ENCODE measurements around the gene KRTAP20-4.

- TF ChIP-seq CTCF (IDR thresholded peaks at IDR 0.05) (no peak), POLR2A (IDR thresholded peaks at IDR 0.05) (no peak)
Observed at GRCh38 chr21:30642564-30642963, 22.1 kb downstream of the KRTAP20-4 start, which contains the start of gene KRTAP20-3.

All from lower leg skin (tissue), 3 donors.